HG02763 (cell line): ENCODE measurements around the gene GALNT9.
"Not testable (repeated sequence)": the region's sequence is repeated elsewhere in the genome, so short reads cannot be mapped to it uniquely, and the experiment has no call there.

ENCODE experiments used
- ATAC-seq: cut with Tn5 transposase; IDR thresholded peaks from one replicate; pipeline ENCODE4 v1.9.1; 2021; ENCODE audit warnings: mild to moderate bottlenecking, moderate library complexity; ENCODE audit not compliant: unreplicated experiment

Gene GALNT9

GRCh38 chr12:132237772-132238487 is 91.5 kb downstream of the GALNT9 start:
- no peak for ATAC-seq

GRCh38 chr12:132236930-132237771 is 92.2 kb downstream of the GALNT9 start:
- no peak for ATAC-seq

- no peak for ATAC-seq
These were observed 93.1 kb downstream of the GALNT9 start for GRCh38 chr12:132236129-132236929.

- no peak for ATAC-seq
These were observed 94.1 kb downstream of the GALNT9 start for GRCh38 chr12:132235116-132235820.

- no peak for ATAC-seq
These were observed 99.0 kb downstream of the GALNT9 start for GRCh38 chr12:132230381-132230780.

- ATAC-seq = no peak
These were observed 99.5 kb downstream of the GALNT9 start for GRCh38 chr12:132229926-132230325.

- no peak for ATAC-seq
These were observed 100.1 kb downstream of the GALNT9 start for GRCh38 chr12:132229193-132229760.

GRCh38 chr12:132228476-132229192 is 100.8 kb downstream of the GALNT9 start:
- no peak for ATAC-seq

- ATAC-seq = no peak
These were observed 101.5 kb downstream of the GALNT9 start for GRCh38 chr12:132227782-132228475.

GRCh38 chr12:132227118-132227517 is 102.3 kb downstream of the GALNT9 start:
- no peak for ATAC-seq

- no peak for ATAC-seq
These were observed 102.8 kb downstream of the GALNT9 start for GRCh38 chr12:132226604-132227003.

GRCh38 chr12:132225214-132225613 is 104.2 kb downstream of the GALNT9 start:
- no peak for ATAC-seq

- ATAC-seq = no peak
These were observed 104.9 kb downstream of the GALNT9 start for GRCh38 chr12:132224484-132224883.

- no peak for ATAC-seq
These were observed 106.6 kb downstream of the GALNT9 start for GRCh38 chr12:132222808-132223173.

GRCh38 chr12:132222096-132222807 is 107.1 kb downstream of the GALNT9 start:
- ATAC-seq = no peak

GRCh38 chr12:132219761-132220160 is 109.6 kb downstream of the GALNT9 start:
- ATAC-seq = not testable (repeated sequence)

GRCh38 chr12:132219323-132219722 is 110.1 kb downstream of the GALNT9 start:
- ATAC-seq = no peak

- ATAC-seq = no peak
These were observed 110.5 kb downstream of the GALNT9 start for GRCh38 chr12:132218915-132219314.

GRCh38 chr12:132218527-132218875 is 110.9 kb downstream of the GALNT9 start:
- no peak for ATAC-seq
